SK-N-DZ (cell line): ENCODE measurements around the gene CCDC40.

ENCODE experiments used
- DNase-seq: peaks from one replicate; pipeline ENCODE4 v3.0.0-alpha.2; 2015; ENCODE audit warnings: low spot score

Gene CCDC40

DNA sequence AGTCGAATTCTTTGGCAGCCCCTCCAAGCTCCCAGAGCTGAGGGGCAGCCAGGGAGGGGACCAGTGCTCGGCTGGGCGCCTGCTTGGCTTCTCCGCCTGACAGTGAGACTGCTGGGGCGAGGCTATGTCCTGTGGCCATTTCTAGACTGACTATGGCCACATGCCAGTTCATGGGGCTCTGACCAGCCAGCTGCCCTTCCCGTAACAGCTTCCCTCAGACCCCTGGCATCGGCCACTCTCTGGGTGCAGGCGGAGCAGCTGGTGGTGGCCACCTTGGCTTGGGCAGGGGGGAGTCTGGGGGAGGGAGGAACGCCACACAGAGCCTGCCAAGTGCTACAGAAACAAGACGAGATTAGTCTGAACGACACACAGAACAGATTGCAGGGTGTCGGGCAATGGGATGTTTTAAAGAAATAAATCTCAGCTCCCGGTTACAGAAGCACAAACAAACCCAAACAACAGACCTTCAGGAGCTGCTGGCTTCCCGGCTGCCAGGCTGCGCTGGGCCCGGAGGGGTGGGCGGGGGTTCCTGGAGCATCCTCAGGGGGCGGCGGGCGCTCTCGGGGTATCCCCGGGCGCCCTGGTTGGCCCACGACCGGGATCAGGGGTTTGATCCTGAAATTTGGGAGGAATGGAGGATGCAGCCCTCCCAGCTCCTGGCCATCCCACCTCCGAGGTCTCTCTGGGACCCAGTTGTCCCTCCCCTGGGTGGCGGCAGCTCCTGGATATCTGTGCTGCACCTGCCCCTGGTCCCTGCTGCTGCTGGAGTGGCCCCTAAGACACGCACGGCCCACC is 35.3 kb upstream of the CCDC40 start:
- DNase-seq: no peak

DNA sequence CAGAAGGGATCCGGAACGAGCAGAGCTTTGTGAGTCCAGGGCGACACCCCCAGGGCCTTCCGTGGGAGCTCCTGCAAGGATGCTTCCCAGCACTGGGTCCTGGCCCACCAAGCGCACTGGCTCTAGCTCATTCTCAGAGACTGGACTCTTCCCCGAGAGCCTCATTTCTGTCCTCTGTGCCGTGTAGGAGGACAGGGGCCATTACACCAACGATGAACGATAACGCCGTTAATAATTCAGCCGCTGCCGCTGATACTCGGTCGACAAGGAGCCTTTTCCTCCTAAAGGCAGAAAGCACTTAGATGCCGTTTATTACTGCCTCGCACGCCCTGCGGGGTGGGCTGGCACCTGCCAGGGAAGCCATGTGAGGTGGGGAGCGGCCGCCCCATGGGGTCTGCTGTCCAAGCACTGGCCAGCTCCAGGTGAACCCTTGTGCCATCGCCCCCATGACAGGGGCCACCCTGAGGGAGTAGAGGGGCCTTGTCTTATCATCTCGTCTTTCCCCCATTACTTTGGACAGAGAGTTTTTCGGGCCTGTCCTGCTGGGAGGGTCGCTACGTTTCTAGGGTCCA is 34.3 kb upstream of the CCDC40 start:
- no peak for DNase-seq

DNA sequence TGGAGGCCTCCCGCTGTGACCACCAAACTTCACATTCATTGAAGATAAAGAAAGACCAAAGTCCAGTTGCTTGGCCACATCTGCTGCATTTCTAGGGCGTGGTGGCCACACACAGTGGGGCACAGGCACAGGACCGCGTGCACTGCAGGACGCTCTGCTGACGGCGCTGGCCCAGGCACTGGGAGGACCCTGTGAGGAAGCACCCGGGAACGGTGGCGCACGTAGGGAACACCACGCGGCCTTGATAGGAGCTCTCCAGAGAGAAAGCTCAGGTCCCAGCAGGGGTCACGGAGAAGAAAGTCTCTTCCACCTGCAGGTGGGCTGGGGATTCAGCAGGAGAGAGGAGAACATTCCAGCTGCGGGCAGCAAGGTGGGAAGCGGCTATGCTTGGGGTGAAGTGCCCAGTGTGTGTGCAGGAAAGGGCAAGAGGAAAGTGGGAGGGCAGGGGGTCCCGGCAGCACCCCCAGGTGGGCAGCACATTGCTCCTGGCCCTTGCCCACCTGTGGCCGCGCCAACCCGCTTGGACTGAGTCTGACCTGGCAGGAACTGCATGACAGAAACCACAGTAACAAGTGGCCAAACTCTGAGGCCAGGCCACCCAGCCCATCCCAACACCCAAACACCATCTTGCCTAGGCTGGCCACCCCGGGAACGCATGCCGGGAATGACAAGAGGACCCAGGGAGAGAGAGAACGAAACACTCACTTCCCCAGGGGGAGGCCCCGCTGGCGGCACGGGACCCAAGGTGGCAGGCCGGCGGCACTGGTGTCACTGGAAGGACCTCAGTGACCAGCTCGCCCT is 33.6 kb upstream of the CCDC40 start:
- no peak for DNase-seq

DNA sequence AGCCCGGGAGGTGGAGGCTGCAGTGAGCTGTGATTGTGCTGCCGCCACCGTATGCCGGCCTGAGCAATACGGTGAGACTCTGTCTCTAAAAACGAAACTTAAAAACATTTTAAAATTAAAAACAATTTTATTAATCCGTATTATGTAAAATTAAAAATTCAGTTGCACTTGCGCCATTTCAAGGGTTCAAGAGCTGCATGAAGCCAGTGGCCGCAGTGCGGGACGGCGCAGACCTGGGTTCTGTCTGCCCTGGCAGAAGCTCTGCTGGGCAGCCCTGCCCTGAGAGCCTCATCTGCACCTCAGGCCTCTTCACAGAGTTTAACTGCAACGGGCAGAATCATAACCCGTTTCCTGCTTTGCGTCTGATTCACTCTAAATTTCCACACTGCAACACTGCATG is 32.5 kb upstream of the CCDC40 start:
- DNase-seq: no peak

DNA sequence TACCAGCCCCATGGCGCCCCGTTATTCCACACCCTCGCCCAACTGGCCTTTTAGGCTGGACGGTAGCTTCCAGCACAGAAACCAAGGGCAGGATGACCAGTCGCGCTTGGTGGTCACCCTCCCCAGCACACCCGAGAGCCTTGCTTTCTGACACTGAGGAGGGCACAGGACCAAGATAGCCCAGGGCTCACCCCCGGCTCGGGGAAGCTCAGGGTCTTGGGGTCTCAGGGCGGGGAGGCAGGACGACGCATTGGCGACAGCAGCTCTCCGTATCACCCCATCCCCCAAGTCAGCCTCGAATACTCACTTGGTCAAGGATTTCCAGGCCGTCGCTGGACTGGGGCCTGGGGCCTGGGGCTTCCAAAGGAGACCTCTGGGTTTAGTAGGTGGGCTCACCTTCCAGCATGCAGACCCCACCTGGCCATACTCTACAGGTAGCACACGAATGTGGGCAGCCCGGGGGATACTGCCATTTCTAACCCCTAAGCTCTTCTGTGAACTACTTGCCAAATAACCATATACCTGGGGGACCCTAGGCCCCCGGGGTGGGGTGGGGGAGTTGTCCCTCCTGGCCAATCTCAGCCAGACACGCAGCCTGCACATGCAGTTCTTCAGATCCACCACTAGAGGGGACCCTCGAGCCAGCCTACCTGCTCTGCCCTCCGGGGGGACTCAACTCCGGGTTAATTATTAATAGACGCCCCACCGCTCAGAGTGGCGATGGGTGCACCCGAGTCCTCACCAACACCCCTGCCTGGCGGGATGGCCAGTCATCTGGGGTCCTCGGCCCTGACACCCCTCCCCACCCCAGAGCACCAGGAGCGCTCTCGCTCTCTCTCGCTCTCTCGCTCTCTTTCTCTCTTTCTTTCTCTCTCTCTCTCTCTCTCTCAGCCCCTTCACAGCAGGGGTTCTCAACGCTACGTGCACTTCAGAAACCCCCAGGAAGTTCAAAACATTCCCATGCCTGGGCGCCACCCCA is 30.8 kb upstream of the CCDC40 start:
- peak; percentile 56 for DNase-seq

DNA sequence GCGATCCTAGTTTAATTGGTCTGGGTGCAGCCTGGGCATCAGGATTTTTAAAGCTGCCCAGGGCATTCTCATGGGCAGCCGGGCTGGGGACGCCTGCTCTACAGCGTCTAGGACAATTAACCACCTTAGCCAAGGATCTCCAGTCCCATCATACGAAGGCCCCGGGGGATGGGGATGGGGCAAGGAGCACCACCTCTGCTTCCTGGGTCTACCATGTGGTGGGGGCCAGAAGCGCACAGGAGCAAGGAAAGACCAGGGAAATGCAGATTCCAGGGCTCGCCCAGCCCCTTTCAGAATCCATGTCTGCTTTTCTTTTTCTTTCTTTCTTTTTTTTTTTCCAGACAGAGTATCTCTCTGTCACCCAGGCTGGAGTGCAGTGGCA is 30.1 kb upstream of the CCDC40 start:
- DNase-seq: no peak

DNA sequence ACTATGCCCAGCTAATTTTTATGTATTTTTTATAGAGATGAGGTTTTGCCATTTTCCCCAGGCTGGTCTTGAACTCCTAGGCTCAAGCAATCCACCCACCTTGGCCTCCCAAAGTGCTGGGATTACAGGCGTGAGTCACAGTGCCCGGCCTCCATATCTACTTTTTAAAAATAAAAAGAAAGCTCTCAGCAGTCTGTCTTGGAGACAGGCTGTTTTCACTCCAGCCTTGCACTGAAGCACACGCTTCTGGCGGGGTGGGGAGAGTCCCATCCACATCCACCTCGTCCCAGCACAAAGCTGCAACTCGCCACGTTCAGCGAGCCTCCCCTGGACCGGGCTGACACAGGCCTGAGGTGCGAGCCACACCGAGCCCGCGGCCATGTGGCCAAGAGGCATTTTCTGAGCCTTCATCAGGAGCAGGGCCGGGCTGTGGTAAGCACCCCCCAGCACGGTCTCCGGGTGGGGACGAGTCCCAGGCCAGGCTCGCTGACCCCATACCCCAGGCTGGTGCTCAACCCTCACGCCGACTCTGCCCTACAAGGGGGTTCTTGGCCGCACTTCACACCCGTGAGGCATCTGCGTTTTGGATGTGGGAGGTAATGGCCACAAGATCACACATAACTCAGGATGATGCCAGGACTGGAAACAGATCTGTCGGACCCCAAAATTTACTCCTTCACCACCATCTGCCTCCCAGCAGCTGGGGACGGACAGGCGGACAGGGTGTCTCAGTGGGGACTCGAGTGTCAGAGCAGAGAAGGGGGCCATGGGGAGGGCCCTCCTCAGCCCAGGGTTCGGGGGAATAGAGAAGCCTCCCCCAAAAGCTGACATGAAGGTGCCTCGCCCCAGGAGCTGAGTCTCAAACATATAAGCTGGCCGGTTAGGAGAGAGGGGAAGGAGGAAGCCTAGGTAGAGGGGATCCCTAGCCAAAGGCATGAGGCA is 29.4 kb upstream of the CCDC40 start:
- DNase-seq: no peak

DNA sequence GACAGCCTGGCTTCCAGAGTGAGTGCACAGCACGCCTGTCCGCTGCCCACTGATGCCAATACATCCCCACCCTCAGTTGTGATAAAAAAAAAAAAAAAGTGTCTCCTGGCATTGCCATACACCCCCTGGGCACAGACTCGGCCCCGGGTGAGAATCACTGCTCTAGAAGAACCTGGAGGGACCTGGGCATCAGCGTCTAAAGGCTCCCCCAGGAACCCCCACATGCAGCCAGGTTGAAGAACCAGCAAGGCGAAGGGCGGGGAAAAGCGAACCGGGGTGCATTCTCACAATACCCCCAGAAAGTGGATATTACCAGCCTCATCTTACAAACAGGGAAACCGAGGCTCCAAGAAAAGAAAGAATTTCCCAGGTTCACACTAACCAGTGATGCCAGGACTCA is 28.5 kb upstream of the CCDC40 start:
- DNase-seq: no peak

DNA sequence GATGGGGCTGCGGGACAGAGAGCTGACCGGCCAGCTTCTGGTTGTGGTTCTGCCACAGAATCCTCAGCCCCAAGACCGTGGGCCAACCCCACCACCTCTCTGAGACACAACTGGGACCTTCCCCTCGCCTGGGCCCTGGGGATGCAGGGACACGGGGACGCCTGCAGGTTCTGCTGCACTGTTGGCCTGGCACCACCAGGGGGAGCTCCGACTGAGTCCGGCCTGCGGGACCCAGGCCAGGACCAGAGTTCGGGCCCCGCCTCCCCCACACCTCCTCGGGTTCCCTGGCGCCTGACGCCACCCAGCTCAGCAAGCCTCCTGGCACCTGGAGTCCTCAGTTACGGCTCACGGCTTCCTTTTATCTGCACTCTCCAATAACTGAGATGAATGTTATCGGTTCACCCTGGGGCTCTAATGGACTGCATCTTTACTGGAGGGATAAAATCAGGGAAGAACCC is 28.0 kb upstream of the CCDC40 start:
- DNase-seq: peak; percentile 71

DNA sequence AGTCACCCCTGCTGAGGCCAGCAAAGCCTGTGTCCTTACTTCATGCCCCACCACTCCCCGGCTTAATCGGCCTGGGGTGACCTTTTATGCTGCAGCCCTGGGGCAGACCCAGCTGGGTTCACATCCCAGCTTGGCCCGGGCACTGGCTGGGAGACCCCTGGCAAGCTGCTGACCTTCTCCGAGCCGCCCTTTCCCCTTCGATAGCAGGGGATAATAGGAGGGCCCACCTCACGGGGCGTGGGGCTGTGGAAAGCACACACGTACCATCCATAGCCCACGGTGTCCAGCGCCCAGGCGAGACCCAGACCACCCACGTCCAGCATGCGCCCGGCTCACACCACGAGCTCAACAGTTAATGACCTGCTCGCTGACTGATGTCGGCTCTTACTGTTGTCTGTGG is 27.6 kb upstream of the CCDC40 start:
- no peak for DNase-seq

DNA sequence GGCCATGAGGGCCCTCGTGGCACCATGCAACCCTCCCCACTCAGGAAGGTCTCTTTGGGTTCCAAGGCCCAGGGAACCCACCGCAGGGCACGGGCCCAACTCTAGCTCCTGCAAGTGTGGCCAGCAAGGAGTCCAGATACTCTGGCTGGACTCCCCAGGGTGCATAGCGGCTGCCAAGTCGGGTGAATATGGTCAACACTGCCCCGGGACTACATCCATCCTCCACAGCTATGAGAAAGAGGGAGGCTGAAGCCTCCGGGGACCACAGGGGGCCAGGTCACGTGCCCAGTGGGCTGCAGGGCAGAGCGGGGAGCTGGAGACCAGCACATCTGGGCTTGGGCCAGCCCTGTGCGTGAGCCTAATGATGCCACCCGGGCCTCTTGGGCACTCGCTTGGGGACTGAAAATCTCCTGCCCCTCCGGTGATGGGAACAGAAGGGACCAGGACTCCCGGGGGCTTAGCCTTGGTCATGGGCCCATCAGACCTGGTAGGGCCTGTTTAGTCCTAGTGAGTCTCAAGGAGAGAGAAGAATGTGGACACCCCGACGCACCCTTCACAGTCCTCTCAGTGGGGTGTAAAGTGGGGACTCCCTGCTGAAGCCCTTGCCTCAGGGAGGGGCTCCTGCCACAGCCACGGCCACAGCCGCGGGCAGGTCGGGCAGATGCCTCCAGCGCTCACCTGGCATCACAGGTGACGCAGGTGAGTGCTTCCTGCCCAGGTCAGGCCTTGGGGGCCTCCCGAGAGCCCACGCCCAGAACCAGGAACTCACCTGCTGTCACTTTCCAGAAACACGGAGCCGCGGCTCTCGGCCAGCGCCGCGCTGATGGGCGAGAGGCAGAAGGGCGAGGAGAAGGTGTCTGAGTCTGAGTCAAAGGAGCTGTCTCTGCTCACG is 26.8 kb upstream of the CCDC40 start:
- no peak for DNase-seq

DNA sequence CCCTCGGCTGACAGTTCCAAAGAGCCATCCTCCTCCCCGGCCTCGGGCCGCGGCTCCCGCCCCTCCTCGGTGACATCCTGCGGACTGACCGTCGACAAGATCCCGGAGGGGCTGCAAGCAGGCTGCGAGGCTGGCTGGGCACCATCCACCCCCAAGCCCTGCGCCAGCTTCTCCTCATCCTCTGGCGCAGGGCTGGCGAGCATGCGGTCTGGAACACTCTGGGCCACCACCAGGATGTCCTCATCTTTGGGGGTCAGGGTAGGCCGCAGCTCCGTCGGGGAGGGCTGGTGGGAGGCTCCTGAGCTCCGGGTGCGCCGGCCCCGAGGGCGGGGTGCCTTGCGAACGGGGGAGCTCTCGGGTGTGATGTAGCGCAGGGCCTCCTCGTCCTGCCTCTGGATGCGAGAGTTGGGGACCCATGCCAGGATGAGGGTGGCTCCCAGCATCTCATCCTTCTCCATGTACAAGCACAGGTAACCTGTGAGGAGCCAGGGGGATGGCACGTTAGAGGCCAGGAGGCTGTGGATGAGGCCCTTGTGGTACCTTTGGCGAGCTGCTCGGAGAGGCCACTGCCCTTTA is 26.1 kb upstream of the CCDC40 start:
- no peak for DNase-seq

DNA sequence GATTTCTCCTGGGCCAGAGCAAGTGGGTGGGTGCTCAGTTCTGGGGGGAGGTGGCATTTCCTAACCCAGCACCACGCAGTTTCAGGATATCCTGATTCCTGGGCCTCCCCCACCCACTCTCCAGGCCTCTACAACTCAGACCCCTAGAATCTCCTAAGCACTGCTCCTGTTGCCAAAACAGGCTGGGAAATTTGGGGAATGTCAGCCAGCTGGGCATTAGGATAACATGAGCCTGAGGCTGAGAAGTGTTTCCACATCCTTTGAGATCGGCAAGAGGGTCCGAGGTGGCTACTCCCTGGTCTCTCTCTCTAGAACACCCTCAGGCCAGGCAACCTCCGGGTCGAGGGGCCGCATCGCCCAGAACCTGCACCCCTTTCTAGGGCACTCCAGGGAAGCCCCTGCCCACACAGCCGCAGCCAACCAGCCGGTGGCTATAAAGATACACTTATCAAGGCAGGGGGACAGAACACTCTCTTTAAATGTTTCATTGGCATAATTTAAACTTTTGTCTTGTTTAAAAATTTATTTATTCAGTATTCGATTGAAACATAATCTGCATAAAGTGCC is 24.4 kb upstream of the CCDC40 start:
- DNase-seq: no peak

DNA sequence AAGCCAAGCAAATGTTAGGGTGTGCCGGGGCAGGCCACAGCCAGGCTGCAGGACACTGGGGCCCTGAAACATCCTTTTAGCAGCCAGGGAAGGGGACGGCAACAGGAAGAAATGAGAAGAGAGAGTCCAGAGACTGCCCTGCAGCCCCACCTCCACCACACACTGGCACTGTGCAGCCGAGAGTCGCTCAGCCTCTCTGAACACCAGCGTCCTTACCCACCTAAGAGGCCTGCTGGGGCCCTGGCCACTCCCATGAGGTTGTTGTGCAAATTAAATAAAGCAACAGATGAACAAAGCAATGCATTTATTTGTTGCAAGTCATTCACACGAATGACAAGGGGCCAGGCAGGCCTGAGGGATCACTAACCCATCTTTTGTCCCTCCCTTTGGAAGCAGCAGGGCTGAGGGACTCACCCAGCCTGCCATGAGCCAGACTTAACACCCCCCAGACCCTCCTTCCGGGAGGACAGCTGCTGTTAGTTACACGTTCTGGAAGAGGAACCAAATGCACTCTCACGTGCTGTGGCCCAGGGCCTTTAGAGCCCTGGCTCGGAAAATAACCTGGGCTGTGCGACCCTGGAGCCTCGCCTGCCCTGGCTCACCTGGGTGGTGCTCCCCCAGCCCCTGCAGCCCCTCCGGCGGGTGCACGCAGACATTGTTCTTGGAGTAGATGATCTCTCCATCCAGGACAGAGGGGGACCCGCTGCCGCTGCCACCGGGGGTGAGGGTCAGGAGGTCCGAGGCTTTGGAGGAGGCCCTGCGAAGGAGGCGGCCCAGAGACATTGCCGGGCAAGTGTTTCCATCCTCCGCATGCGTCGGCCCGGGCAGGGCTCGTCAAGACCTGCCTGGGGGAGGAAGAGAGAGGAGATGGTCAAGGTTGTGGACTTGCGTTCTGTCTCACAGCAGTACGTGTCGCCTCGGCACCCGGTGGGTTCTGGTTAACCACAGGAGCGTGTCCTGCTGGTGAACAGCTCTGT is 23.4 kb upstream of the CCDC40 start:
- DNase-seq: no peak

DNA sequence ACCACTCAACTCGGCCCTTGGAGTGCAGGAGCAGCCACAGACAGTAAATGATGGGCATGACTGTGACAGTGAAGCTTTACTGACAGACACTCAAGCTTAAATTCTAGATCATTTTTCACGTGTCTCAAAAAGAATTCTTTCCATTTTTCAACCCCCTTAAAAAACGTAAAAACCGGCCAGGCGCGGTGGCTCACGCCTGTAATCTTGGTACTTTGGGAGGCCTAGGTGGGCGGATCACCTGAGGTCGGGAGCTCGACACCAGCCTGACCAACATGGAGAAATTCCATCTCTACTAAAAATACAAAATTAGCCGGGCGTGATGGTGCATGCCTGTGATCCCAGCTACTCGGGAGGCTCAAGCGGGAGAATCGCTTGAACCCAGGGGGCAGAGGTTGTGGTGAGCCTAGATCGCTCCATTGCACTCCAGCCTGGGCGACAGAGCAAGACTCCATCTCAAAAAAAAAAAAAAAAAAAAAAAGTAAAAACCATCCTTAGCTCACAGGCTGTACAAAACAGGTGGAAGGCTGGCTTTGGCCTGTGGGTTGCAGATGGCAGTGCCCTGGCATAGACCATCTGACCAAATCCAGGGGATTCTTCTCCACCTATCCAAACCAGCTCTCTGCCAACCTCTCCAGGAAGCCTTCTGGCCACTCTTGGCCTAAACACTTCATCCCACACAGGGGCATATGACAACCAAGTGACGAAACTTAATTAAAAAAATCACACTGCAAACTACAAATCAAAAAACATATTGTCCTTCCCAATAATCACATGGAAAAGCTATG is 19.0 kb upstream of the CCDC40 start:
- no peak for DNase-seq

DNA sequence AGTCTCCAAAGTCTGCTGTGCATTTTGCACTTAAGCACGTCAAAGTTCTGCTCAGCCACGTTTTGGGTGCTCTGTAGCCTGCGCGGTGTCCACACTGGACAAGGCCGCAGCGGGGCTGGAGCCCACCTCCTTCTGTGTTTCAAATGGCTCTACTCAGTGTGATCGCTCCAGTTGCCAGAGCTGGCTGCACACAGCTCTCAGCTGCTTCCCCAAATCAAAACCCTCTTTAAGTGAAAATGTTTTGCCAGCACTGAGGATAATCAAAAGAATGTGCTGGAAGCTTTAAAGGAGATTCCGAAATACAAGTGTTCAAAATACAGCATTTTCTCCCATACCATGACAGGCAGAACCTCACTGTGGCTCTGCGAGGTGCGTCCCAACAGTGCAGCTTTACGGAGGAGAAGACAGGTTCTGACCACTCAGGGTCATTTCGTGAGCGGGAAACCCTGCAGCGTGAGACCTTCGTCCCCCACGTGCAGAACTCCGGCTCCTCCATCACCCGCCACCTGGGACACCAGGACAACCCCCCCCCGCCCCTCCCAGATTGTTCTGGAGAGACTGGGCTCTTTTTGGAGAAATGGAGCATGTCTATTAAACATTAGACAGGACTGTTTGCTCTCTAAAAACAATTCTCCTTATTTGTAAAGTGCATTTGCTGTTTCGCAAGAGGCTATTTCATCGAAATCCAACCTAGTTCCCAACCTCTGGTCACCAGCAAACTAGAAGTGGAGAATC is 17.4 kb upstream of the CCDC40 start:
- no peak for DNase-seq
